NCI-H345 treated with DMSO at 0.1 percent for 48 hours (cell line): ENCODE measurements around the gene OGFR.

Source experiments
- DNase-seq: peaks from one replicate; lab custom pipeline; 2025; ENCODE audit not compliant: unreplicated experiment; lab: John Stamatoyannopoulos, UW

Gene OGFR

GRCh38 chr20:62856931-62857619 is 52.4 kb downstream of the OGFR start:
- DNase-seq: no peak

DNA sequence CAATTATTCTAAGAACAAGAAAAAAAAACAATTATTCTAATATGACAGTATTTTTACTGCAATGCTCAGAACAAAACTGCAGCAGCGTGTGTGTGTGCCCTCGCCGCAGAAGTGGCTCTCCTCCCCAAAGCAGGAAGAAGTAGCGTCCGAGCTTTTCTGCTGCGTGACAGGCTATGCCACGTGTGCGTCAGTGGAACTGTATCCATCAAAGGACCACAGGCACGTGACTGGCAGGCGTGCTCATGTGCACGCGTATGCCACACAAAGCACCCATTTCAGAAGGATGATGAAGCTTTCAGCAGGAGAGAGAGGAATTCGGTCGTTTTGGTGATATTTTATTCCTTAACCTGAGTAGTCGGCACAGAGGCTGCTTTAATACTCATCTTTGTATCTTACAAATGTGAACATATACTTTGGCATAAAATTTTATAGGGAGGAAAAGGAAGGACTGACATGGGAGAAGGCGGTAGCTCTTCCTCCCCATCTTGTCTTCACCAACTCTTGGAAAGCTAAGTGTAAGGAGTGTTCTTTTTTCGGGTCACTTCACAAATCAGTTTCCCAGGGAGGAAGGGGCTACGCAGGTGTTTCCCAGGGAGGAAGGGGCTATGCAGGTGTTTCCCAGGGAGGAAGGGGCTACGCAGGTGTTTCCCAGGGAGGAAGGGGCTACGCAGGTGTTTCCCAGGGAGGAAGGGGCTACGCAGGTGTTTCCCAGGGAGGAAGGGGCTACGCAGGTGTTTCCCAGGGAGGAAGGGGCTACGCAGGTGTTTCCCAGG is 53.6 kb downstream of the OGFR start:
- no peak for DNase-seq

- DNase-seq: no peak
Observed at GRCh38 chr20:62859721-62860120, 55.1 kb downstream of the OGFR start.

GRCh38 chr20:62860391-62860923 is 55.8 kb downstream of the OGFR start:
- no peak for DNase-seq

DNA sequence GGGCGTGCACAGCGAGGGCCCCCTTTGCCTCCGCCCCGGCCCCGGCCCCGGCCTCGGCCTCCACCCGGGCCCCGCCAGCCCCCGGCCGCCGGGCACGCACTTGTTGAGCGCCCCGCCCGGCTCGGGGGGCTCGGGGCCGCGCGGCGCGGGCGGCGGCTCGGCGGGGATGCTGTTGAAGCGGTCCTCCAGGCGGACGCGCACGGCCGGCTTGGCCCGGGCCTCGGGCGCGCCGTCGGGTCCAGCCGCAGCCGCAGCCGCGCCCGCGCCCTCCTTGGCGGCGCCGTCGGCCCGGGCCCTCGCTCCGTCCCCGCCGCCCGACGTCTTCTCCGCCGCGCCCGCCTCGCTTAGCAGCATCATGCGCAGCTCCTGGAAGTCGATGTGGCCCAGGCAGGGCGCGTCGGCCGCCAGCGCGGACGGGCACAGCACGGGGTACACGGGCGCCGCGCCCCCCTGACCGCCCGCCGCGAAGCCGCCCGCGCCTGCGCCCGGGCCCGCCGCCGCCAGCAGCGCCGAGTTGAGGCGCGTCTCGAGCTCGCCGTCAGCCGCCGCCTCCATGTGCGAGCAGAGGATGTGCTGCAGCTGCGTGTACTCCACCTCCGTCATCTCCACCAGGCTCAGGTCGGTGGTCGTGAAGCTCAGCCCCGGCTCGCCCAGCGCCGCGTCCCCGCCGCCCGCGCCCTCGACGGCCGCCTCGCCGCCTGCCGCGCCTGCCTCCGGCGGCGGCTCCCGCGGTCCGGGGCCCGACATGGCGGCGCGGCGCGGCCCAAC is 56.5 kb downstream of the OGFR start:
- DNase-seq: no peak

DNA sequence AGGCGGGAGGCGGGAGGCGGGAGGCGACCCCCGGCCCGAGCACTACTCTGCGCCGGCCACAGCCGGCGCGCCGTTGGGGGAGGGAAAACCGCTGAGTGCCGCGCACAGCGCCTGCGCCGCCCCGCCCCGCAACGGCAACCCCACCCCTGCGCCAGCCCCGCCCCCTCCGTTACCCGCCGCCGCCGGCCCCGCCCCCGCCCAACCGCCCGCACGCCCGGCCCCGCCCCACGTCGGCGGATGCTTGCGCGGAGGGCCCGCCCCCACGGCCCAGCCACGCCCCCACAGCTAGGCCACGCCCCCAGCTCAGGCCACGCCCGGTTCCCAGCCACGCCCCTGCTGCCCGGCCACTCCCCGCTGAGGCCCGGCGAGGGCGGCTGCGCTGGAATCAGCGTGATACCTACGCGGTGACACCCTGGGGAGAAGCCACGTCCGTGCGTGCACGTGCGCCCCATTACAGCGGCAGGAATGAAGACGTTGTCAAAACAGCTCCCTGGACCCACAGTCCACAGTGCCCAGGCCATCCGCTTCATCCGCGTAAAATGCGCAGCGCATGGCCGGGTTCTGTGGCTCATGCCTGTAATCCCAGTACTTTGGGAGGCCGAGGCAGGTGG is 57.2 kb downstream of the OGFR start, which contains the start of gene TCFL5:
Gene TCFL5, minus strand, starts transcription at position 97 of the 611 bp plus-strand sequence. CDS start 152 bp downstream, outside the sequence.
- DNase-seq: peak; percentile 57
